HG03521 (cell line): ENCODE data around the gene TANC1.
A peak's percentile ranks its signal among the peaks of the same experiment; 100 is the strongest.
"Not testable (repeated sequence)": the region's sequence is repeated elsewhere in the genome, so short reads cannot be mapped to it uniquely, and the experiment has no call there.

Experiments
- ATAC-seq: cut with Tn5 transposase; IDR thresholded peaks from one replicate; pipeline ENCODE4 v1.9.1; 2021; ENCODE audit warnings: mild to moderate bottlenecking, moderate library complexity; ENCODE audit not compliant: unreplicated experiment

Gene TANC1

GRCh38 chr2:159082119-159082518, 113.7 kb downstream of the TANC1 start:
- ATAC-seq = no peak

- ATAC-seq = no peak
Measured at GRCh38 chr2:159084384-159085370, 116.2 kb downstream of the TANC1 start.

- no peak for ATAC-seq
Measured at GRCh38 chr2:159086342-159086741, 117.9 kb downstream of the TANC1 start.

GRCh38 chr2:159086826-159087225, 118.4 kb downstream of the TANC1 start:
- no peak for ATAC-seq

- no peak for ATAC-seq
Measured at GRCh38 chr2:159088906-159089305, 120.5 kb downstream of the TANC1 start.

GRCh38 chr2:159089543-159089942, 121.1 kb downstream of the TANC1 start:
- no peak for ATAC-seq

- peak; percentile 36 for ATAC-seq
Measured at GRCh38 chr2:159090514-159091201, 122.2 kb downstream of the TANC1 start.

- no peak for ATAC-seq
Measured at GRCh38 chr2:159091381-159091780, 122.9 kb downstream of the TANC1 start.

- ATAC-seq = no peak
Measured at GRCh38 chr2:159091976-159092375, 123.5 kb downstream of the TANC1 start.

GRCh38 chr2:159093497-159093896, 125.1 kb downstream of the TANC1 start:
- no peak for ATAC-seq

- no peak for ATAC-seq
Measured at GRCh38 chr2:159094173-159094737, 125.8 kb downstream of the TANC1 start.

GRCh38 chr2:159095813-159096212, 127.4 kb downstream of the TANC1 start:
- ATAC-seq = no peak

GRCh38 chr2:159096302-159096855, 127.9 kb downstream of the TANC1 start:
- not testable (repeated sequence) for ATAC-seq

GRCh38 chr2:159096901-159097300, 128.5 kb downstream of the TANC1 start:
- ATAC-seq = no peak

- no peak for ATAC-seq
Measured at GRCh38 chr2:159098361-159098760, 129.9 kb downstream of the TANC1 start.

- no peak for ATAC-seq
Measured at GRCh38 chr2:159098921-159099411, 130.5 kb downstream of the TANC1 start.

GRCh38 chr2:159101755-159102489, 133.5 kb downstream of the TANC1 start:
- ATAC-seq = no peak

GRCh38 chr2:159103411-159103810, 135.0 kb downstream of the TANC1 start:
- ATAC-seq = no peak

- ATAC-seq = no peak
Measured at GRCh38 chr2:159106109-159106508, 137.7 kb downstream of the TANC1 start.

- no peak for ATAC-seq
Measured at GRCh38 chr2:159108181-159108893, 139.9 kb downstream of the TANC1 start.
